Upper lobe of left lung (tissue), 4 donors: Measurements from ENCODE around the gene ADAP2.
"Not testable (repeated sequence)": the region's sequence is repeated elsewhere in the genome, so short reads cannot be mapped to it uniquely, and the experiment has no call there.

Experiments
- CTCF ChIP-seq, 6 experiments: fragments of 450-650 bp in 4 of 6; fragments of 200-600 bp in 2 of 6; sonication (generic) in 2 of 6; IDR thresholded peaks; one replicate each; pipeline ENCODE4 v1.5.1; 2016 to 2019; ENCODE audit warnings: antibody characterized with exemption in 6 of 6
- EP300 ChIP-seq, 4 donors: sonication (generic); formaldehyde crosslinking; IDR thresholded peaks; one replicate each; pipeline ENCODE4 v1.5.1; 2017; ENCODE audit warnings: antibody characterized with exemption in 4 of 4, control low read depth in 2 of 4
- POLR2A ChIP-seq, 4 donors: fragments of 450-650 bp; IDR thresholded peaks; one replicate each; pipeline ENCODE4 v1.5.1; 2016 to 2017; ENCODE audit warnings: antibody characterized with exemption in 4 of 4, mild to moderate bottlenecking in 2 of 4
- POLR2AphosphoS5 ChIP-seq, 2 donors: sonication (generic); formaldehyde crosslinking; IDR thresholded peaks; one replicate each; pipeline ENCODE4 v1.5.1; 2017; ENCODE audit warnings: antibody characterized with exemption in 2 of 2

GRCh38 chr17:30979919-30980318, 58.2 kb downstream of the ADAP2 start:
- not testable (repeated sequence) for TF ChIP-seq CTCF, POLR2AphosphoS5, EP300, POLR2A (IDR thresholded peaks at IDR 0.05)
